ENCODE data around the gene VAMP1.

Gene VAMP1

GRCh38 chr12:6425590-6426531 lies 44.6 kb downstream of the VAMP1 start:
- no peak for DNase-seq

DNA sequence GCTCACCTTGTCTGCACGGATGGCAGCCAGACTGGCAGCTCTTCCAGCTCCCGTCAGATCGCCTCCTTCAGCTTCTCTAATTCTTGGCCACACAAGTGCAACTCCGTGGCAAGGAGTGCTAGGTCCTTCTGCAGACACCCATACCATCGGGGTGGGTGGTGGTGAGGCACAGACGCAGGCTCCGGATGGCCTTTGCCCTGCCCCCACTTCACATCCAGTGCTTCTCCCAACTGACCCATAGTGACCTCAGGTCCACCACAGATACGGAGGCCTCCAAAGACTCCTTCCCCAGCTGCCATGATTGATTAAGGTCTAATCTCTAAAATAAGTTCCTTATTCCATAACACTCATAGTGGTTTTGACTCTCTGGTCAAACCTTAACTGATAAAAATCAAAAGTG lies 45.6 kb downstream of the VAMP1 start:
- DNase-seq, result peak; percentile 9

DNA sequence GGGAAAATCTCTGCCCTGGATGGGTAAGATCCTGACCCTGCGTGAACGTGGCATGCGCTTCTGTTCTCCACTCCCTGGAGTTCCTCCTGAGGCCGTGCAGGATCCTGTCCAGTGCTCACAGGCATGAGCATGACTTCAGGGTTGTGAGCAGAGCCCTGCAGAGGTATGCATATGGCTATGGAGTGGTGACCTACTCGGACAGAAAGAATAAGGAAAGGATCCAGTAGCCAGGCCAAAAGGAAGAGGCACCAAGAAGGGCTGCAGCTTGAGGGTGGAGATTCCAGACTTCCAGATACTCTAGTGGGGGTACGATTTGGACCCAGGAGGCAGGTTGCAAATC lies 46.5 kb downstream of the VAMP1 start:
- DNase-seq, result no peak

GRCh38 chr12:6423267-6424007 lies 47.0 kb downstream of the VAMP1 start:
- peak; percentile 96 for DNase-seq

GRCh38 chr12:6420364-6420763 lies 50.1 kb downstream of the VAMP1 start:
- no peak for DNase-seq

DNA sequence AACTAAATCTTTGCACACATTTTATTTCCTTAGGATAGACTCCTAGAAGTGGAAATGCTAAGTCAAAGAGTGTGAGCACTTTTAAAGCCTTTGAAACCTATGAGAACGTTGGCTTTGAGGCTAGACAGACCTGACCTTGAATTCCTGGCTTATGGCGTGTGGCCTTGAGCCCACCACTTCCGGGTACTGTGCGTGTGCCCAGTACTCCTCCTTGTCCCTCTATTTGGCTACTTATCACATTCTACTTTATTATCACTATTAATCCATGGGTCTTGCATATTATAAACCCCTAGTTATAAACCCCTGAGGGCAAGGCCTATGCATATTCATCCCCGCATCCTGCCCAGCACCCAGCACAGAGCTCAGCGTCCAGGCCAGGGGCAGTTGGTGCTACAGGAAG lies 51.7 kb downstream of the VAMP1 start:
- DNase-seq, result no peak

GRCh38 chr12:6416596-6416995 lies 53.9 kb downstream of the VAMP1 start:
- DNase-seq, result no peak

Data from eye (tissue), 1 donor.